Heart right ventricle (tissue), 16 donors: ENCODE measurements around the gene SLC39A13. TPM values are rescaled to one million over a fixed set of nuclear protein-coding genes. Genes with fewer than 3 reads are reported as not detected.
A peak's percentile ranks its signal among the peaks of the same experiment; 100 is the strongest.

Experiments
- ATAC-seq, 8 donors: fragments of 200-7000 bp; cut with Tn5 transposase; one replicate each; pipeline ENCODE4 v1.9.1; 2020; ENCODE audit warnings: mild to moderate bottlenecking in 8 of 8, moderate library complexity in 8 of 8, moderate number of reproducible peaks in 1 of 8
- DNase-seq, 2 donors: peaks; one replicate each; pipeline ENCODE4 v3.0.0-alpha.2; 2020
- H3K27ac ChIP-seq, 10 donors: fragments of 200-600 bp; sonication (generic) in 2 of 10; one replicate each; pipeline versions ENCODE4 v1.5.0 to v1.8.0; 2020 to 2022; ENCODE audit warnings: mild to moderate bottlenecking in 3 of 10
- H3K27me3 ChIP-seq, 7 donors: fragments of 200-600 bp; one replicate each; pipeline ENCODE4 v1.8.0; 2021 to 2022; ENCODE audit warnings: mild to moderate bottlenecking in 2 of 7
- H3K36me3 ChIP-seq, 9 donors: fragments of 200-600 bp; sonication (generic) in 1 of 9; one replicate each; pipeline versions ENCODE4 v1.5.0 to v1.8.0; 2020 to 2022; ENCODE audit warnings: mild to moderate bottlenecking in 2 of 9
- H3K4me1 ChIP-seq, 9 donors: fragments of 200-600 bp; sonication (generic) in 1 of 9; one replicate each; pipeline versions ENCODE4 v1.5.0 to v1.8.0; 2020 to 2022; ENCODE audit warnings: mild to moderate bottlenecking in 4 of 9
- H3K4me3 ChIP-seq, 10 donors: fragments of 200-600 bp; sonication (generic) in 2 of 10; one replicate each; pipeline versions ENCODE4 v1.5.0 to v1.8.0; 2020 to 2022; ENCODE audit warnings: mild to moderate bottlenecking in 7 of 10, moderate library complexity in 2 of 10
- H3K9me3 ChIP-seq, 11 donors: fragments of 200-600 bp in 10 of 11; sonication (generic) in 2 of 11; one replicate each; pipeline versions ENCODE4 v1.5.0 to v1.8.0; 2013 to 2022; ENCODE audit warnings: mild to moderate bottlenecking in 2 of 11, control low read depth in 1 of 11, moderate library complexity in 1 of 11
- CTCF ChIP-seq, 9 donors: fragments of 200-600 bp; sonication (generic) in 2 of 9; IDR thresholded peaks; one replicate each; pipeline versions ENCODE4 v1.5.0 to v1.8.0; 2021 to 2022; ENCODE audit warnings: antibody characterized with exemption in 9 of 9, mild to moderate bottlenecking in 5 of 9, moderate library complexity in 1 of 9
- WGBS, 2 donors: extraction: QIAGEN DNeasy Blood & Tissue Kit; methylation state at CpG; one replicate each; pipeline ENCODE4 v1.1.7; 2013; ENCODE audit warnings: inconsistent platforms in 1 of 2; 5-methylcytosine and 5-hydroxymethylcytosine counted together
- intact Hi-C, 10 donors: fragments of 100-400 bp; cut with DNase I; formaldehyde crosslinking; loops; one replicate each; pipeline versions ENCODE4 v1.11.1 to v1.14.2; 2022
- polyA plus RNA-seq, 2 donors: library from polyadenylated mRNA; stranded (reverse); fragments of 200-250 nt; gene quantifications; one replicate each; pipeline ENCODE4 v1.2.3, GENCODE V29; 2013
- total RNA-seq, 10 donors: library from RNA; stranded (reverse); fragmentation: NEBNext Ultra II Directional in 3 of 10; extraction: Animal tissue kit (Norgen Biotek cat#: 25700) in 3 of 10; gene quantifications; one replicate each; pipeline versions ENCODE4 v1.2.1 to v1.2.4, GENCODE V29; 2021 to 2023
- donor health status: Arrhythmogenic right ventricular cardiomyopathy.
- donor health status: ischemic (EF 13 %, LVEDD 7.1; RV severe dilation, severe dysfunction).
- donor health status: healthy with polysubstance abuse.
- donor health status: DM: no; HTN: yes; CAD: no.
- donor health status: DM: no; HTN: no; CAD: no.
- donor health status: ischemic (EF 25% LVEDD 6.9; RV normal size, moderate dysfunction).
- donor health status: ischemic (EF 25% LVEDD 5.7; RV mildly dilated, moderate dysfunction).
- donor health status: healthy.
- donor health status: DM: yes; HTN: yes; CAD: no.
- donor health status: Ischemic cardiomyopathy.
- donor health status: ischemic (EF 35%, LVEDD 5.7; RV mildly dilated, moderate dysfunction).
- donor health status: nonischemic (EF 11% LVEDD 7.7; RV severe dilation, severe dysfunction).
- donor health status: DM: yes; HTN: yes; CAD: no.
- donor health status: PGD.
- donor health status: ischemic (EF 29% LVEDD 5.4; RV normal size, mild dysfunction).
- donor health status: nonischemic (EF 23%, LVEDD 6.1; RV moderate dilation, normal function).

The SLC39A13 gene
- total and polyA plus RNA-seq, 12 donors, result 31.1 to 86.4 (median 42.4) TPM

- TF ChIP-seq CTCF (IDR thresholded peaks at IDR 0.05), result no peak
These were observed 30.3 kb downstream of the SLC39A13 start for GRCh38 chr11:47438721-47439120.

GRCh38 chr11:47440054-47440476 lies 31.7 kb downstream of the SLC39A13 start:
- 86 to 91% methylated on average over 2 of the region's 2 CpGs for WGBS, 2 donors
- intact Hi-C loops, result no loop called here
- no peak for ATAC-seq

More at GRCh38 chr11:47438721-47439120, 30.3 kb downstream of the SLC39A13 start:
- H3K36me3 ChIP-seq, result no peaks in the 10 kb centered on the region
- H3K27me3 ChIP-seq, result no peaks in the 10 kb centered on the region
- no peak for DNase-seq
- no peak overlapping the region for H3K4me3 ChIP-seq
- ATAC-seq, result no peak
- WGBS, 2 donors, result 93 to 94% methylated on average over 18 of the region's 18 CpGs
- peaks cover 0 to 37% (median 4%) of the 10 kb centered on the region in 9 donors for H3K4me1 ChIP-seq
- intact Hi-C loops, result no loop called here
- H3K27ac ChIP-seq, result no peak overlapping the region
- peaks cover 0 to 5% (median 0%) of the 10 kb centered on the region in 11 donors for H3K9me3 ChIP-seq

DNA sequence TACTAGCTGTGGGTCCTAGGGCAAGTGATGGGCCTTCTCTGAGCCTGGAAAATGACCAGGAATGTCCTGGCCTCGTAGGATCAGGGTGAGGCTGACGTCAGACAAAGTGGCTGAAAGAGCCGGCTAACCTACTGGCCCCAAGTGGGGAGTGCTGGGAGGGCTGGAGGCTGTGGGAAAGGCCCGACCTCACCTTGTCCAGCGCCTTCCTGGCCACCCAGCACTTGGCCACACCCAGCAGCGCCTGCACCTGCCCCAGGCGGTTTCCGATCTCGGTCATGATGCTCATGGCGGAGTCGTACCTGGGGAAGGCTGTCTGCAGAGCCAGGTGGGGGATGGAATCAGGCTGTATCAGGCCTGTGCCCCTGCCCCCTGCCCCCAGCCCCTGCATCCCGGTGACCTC lies 33.0 kb downstream of the SLC39A13 start:
- ATAC-seq (peak in 1 of 8 donors; percentile 7), DNase-seq (no peak)
- Histone ChIP-seq H3K4me1 (peaks cover 0 to 27% (median 0%) of the 10 kb centered on the region in 9 donors), H3K9me3 (peaks cover 0 to 5% (median 0%) of the 10 kb centered on the region in 11 donors), H3K27ac (no peak overlapping the region), H3K27me3 (no peaks in the 10 kb centered on the region), H3K36me3 (no peaks in the 10 kb centered on the region), H3K4me3 (no peak overlapping the region)
- intact Hi-C loops, result no loop called here
- 88 to 90% methylated on average over 12 of the region's 12 CpGs for WGBS, 2 donors
- TF ChIP-seq CTCF (IDR thresholded peaks at IDR 0.05), result no peak

More at GRCh38 chr11:47440054-47440476, 31.7 kb downstream of the SLC39A13 start:
- peaks cover 0 to 5% (median 0%) of the 10 kb centered on the region in 11 donors for H3K9me3 ChIP-seq
- H3K27me3 ChIP-seq, result no peaks in the 10 kb centered on the region
- no peak overlapping the region for H3K4me3 ChIP-seq
- H3K4me1 ChIP-seq, result peaks cover 0 to 27% (median 0%) of the 10 kb centered on the region in 9 donors
- TF ChIP-seq CTCF (IDR thresholded peaks at IDR 0.05), result no peak
- H3K36me3 ChIP-seq, result no peaks in the 10 kb centered on the region
- DNase-seq, result no peak
- no peak overlapping the region for H3K27ac ChIP-seq

GRCh38 chr11:47442514-47442913 lies 34.1 kb downstream of the SLC39A13 start:
- Histone ChIP-seq H3K4me1 (peaks cover 0 to 25% (median 0%) of the 10 kb centered on the region in 9 donors), H3K27me3 (no peaks in the 10 kb centered on the region), H3K27ac (peak overlapping the region in 4 of 10 donors; percentile 9 to 43 (median 24)), H3K36me3 (no peaks in the 10 kb centered on the region), H3K9me3 (no peaks in the 10 kb centered on the region), H3K4me3 (no peak overlapping the region)
- 50 to 72% methylated on average over 8 of the region's 8 CpGs for WGBS, 2 donors
- peak; percentile 74 to 93 (median 86) for ATAC-seq
- TF ChIP-seq CTCF (IDR thresholded peaks at IDR 0.05), result no peak
- intact Hi-C loops, result no loop called here
- DNase-seq, result peak; percentile 65 to 68
